ENCODE data around the gene SH2D2A. TPM values are rescaled to one million over a fixed set of nuclear protein-coding genes. Genes with fewer than 3 reads are reported as not detected.

The SH2D2A gene
- total and polyA plus RNA-seq, 9 of the 15 experiments (the other 6 are each of a cell fraction or from before 2014, with no cell fraction given), result 0.89 to 33.6 (median 6.9) TPM

DNA sequence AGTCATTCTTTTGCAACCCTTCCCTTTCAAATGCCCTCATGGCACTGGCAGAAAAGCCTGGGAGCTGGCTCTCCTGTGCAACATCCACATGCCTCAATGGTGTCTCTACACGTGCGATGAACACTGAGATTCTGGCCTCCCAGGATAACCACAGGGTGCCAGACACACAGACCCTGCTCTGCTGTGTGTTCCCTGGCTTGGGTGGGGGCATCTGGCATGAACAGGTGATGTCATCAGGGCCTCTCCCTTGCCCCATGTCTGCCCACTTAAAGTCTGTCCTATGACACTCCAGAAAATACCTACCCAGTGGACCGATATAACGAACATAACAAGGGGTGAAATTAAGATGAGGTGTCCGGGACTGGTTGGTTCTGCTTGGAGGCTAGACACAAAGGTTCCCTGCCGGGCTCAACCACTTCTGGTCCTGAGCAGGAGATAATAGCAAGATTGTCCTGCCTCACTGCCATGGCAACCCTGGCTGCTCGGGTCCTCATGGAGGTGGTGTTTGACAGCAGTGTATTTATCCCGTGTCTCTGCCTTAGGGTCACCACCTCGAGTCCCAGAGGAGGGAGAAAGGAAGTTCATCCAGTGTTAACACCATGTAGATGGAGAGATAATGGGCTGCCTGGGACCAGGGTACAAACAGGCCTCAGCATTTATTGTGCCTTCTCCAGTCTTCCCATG is 22.9 kb upstream of the SH2D2A start:
- intact Hi-C loops (cut with micrococcal nuclease) (loop anchor here (1.0 kb wide), 2 partner anchors 21 to 51 kb away; partner anchors contain the start of gene NTRK1), in situ Hi-C loops (cut with MboI) (no loop called here)
- DNase-seq (ENCODE audit: extremely low read depth in 1 of 4, low spot score in 3 of 4), result no peak
- H3K9me1 ChIP-seq (ENCODE audit: control insufficient read depth, insufficient read depth, low read length), result no peaks in the 10 kb centered on the region
- 3% methylated on average over 9 of the region's 9 CpGs for WGBS (ENCODE audit: insufficient coverage, low coverage, missing lambda C conversion rate)
- H3K9ac ChIP-seq (ENCODE audit: insufficient read depth in 1 of 2, low read depth in 2 of 2, low read length in 2 of 2), result no peak overlapping the region
- H3K27ac ChIP-seq (ENCODE audit: extremely low read depth, low read depth, low read length), result no peak overlapping the region
- H3K4me3 ChIP-seq, result no peak overlapping the region
- H4K20me1 ChIP-seq (replicated peaks; ENCODE audit: control insufficient read depth, insufficient read depth, low read length), result no peaks in the 10 kb centered on the region
- no peak overlapping the region for H3K4me2 ChIP-seq (ENCODE audit: insufficient read depth, low read length)
- no peak; the same call in 2 of the 3 replicates for ATAC-seq
- no peaks in the 10 kb centered on the region for H3K36me3 ChIP-seq (ENCODE audit: control insufficient read depth, insufficient read depth, low read length)
- peaks cover 0 to 3% of the 10 kb centered on the region in 2 experiments; a peak in 1 of 5 replicates for H3K27me3 ChIP-seq (ENCODE audit: control insufficient read depth in 2 of 2, insufficient read depth in 2 of 2, low read length in 2 of 2)
- no peaks in the 10 kb centered on the region for H3K9me3 ChIP-seq (replicated peaks; ENCODE audit: control insufficient read depth, insufficient read depth, low read depth, low read length)
- BruUV-seq (replicated peaks), result no TSS peak
- H3K79me2 ChIP-seq (ENCODE audit: control insufficient read depth, insufficient read depth, low read length), result no peaks in the 10 kb centered on the region
- TF ChIP-seq ATF1 (CRISPR knock-in tag; IDR thresholded peaks at IDR 0.05) (no peak), ATF1 (tag; IDR thresholded peaks at IDR 0.05) (no peak)
- TF ChIP-seq, protein P1, sequence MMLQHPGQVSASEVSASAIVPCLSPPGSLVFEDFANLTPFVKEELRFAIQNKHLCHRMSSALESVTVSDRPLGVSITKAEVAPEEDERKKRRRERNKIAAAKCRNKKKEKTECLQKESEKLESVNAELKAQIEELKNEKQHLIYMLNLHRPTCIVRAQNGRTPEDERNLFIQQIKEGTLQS (IDR thresholded peaks at IDR 0.05), result peak; percentile 26; the same call in 1 of the 2 replicates
- TF ChIP-seq, protein P1 (CRISPR knock-in tag; conservative IDR thresholded peaks at IDR 0.05), result no peak
- ChIA-PET POLR2A (interaction anchor here (0.6 to 1.0 kb wide), 3 partner anchors 16 to 738 kb away, joined by 3 to 4 read pairs (median 3); no protein-coding TSS in a partner anchor), CTCF (ENCODE audit: low intra/inter-chr PET ratio) (interaction anchor here (0.7 to 2.0 kb wide), 7 partner anchors 21 to 316 kb away, joined by 3 to 24 read pairs (median 4); partner anchors contain the start of genes LRRC71 and NTRK1)
- no peak overlapping the region for H2AFZ ChIP-seq (ENCODE audit: low read depth, low read length)
- peaks cover 6 to 9% of the 10 kb centered on the region in 2 experiments; a peak in 4 of 5 replicates for H3K4me1 ChIP-seq (replicated peaks in 1 of 2; ENCODE audit: control insufficient read depth in 2 of 2, insufficient read depth in 2 of 2, low read length in 2 of 2)
- no peak for FAIRE-seq

Data from K562 (cell line).